ENCODE measurements around the gene CLDN16.

DNA sequence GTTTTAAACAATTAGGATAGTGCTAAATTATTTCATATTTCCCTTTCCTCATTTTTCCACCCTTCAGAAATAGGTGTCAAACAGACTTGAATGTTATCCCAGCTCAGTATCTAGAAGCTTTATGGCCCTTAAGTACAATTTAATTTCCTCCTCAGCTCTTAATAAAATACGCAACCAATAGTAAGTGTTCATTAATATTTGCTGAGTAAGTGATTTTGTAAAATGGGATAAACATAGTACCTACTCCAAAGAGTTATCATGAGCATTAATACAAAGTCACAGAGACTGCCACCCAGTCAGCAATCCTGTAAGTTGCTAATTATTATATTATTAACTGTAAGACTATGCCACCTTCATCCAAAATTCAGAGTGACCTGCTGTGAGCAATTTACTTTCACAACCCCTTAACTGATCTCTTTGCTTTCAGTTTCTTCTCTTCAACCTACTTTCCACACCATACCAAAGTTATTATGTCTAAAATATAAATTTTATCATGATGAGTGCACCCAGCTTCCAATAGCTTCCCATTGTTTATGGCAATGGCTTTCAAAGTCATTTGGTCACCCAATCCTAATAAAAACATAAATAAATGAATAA lies 35.0 kb upstream of the CLDN16 start:
- TF ChIP-seq, protein P1, sequence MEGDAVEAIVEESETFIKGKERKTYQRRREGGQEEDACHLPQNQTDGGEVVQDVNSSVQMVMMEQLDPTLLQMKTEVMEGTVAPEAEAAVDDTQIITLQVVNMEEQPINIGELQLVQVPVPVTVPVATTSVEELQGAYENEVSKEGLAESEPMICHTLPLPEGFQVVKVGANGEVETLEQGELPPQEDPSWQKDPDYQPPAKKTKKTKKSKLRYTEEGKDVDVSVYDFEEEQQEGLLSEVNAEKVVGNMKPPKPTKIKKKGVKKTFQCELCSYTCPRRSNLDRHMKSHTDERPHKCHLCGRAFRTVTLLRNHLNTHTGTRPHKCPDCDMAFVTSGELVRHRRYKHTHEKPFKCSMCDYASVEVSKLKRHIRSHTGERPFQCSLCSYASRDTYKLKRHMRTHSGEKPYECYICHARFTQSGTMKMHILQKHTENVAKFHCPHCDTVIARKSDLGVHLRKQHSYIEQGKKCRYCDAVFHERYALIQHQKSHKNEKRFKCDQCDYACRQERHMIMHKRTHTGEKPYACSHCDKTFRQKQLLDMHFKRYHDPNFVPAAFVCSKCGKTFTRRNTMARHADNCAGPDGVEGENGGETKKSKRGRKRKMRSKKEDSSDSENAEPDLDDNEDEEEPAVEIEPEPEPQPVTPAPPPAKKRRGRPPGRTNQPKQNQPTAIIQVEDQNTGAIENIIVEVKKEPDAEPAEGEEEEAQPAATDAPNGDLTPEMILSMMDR (IDR thresholded peaks at IDR 0.05; ENCODE audit: low read depth, low read length, poor library complexity, severe bottlenecking): no peak
- no peak for TF ChIP-seq EZH2phosphoT487 (IDR thresholded peaks at IDR 0.05; ENCODE audit: borderline replicate concordance, low read length)
